ENCODE results near the gene SPOCD1. TPM values are rescaled to one million over a fixed set of nuclear protein-coding genes. Genes with fewer than 3 reads are reported as not detected.

The SPOCD1 gene
- total RNA-seq, 1 donor from 2014 or later = not detected

- H3K36me3 ChIP-seq = no peaks in the 10 kb centered on the region
- no peaks in the 10 kb centered on the region for H3K9me3 ChIP-seq (replicated peaks)
- H3K27me3 ChIP-seq (ENCODE audit: low read depth) = no peaks in the 10 kb centered on the region
- no peak for TF ChIP-seq CTCF (IDR thresholded peaks at IDR 0.05; ENCODE audit: borderline replicate concordance)
- peaks cover 26% of the 10 kb centered on the region for H3K4me1 ChIP-seq
- intact Hi-C loops (cut with micrococcal nuclease) = no loop called here
- no peak for DNase-seq
- no peak overlapping the region for H3K4me3 ChIP-seq
- H3K27ac ChIP-seq (replicated peaks) = no peak overlapping the region
Measured at GRCh38 chr1:31742462-31743212, 73.2 kb downstream of the SPOCD1 start.

Small RNA genes lying within 50 kb of the gene (microRNA-seq; reads per million reads assigned to microRNA genes)
- not detected for gene MIR4254

Other genes starting within 250 kb of the SPOCD1 start
- gene TINAGL1, start 239.5 kb downstream of the SPOCD1 start, total RNA-seq = 223 TPM
- 0.44 TPM for gene HCRTR1, start 198.3 kb downstream of the SPOCD1 start, total RNA-seq
- gene PEF1, start 171.1 kb downstream of the SPOCD1 start, total RNA-seq = 36.4 TPM
- gene COL16A1, start 112.0 kb downstream of the SPOCD1 start, total RNA-seq = 18.3 TPM
- 12.1 TPM for gene ADGRB2, start 51.7 kb downstream of the SPOCD1 start, total RNA-seq
- 203 TPM for gene PTP4A2, start 122.3 kb upstream of the SPOCD1 start, total RNA-seq
- 58.2 TPM for gene KHDRBS1, start 197.8 kb upstream of the SPOCD1 start, total RNA-seq

All from left ventricle myocardium inferior (tissue), 1 donor.